CD4-positive, alpha-beta memory T cell (primary cell): ENCODE results near the gene SLC39A8. TPM values are rescaled to one million over a fixed set of nuclear protein-coding genes. Genes with fewer than 3 reads are reported as not detected.

ENCODE experiments used
- CTCF ChIA-PET: fragments of 350-600 bp; sonication (Branson Sonifier 250); formaldehyde crosslinking; loops from one replicate; lab custom pipeline; 2021; ENCODE audit warnings: inconsistent platforms; ENCODE audit not compliant: partially characterized antibody; lab: Charles Lee
- POLR2A ChIA-PET: fragments of 350-600 bp; sonication (Branson Sonifier 250); formaldehyde crosslinking; loops from one replicate; lab custom pipeline; 2021; ENCODE audit not compliant: partially characterized antibody; lab: Charles Lee
- DNase-seq, 5 donors: peaks; one replicate each; pipeline versions ENCODE4 v3.0.0 to v3.0.0-alpha.2; 2020 to 2022; ENCODE audit warnings: mixed read lengths in 1 of 5
- H3K27ac ChIP-seq: one replicate; pipeline ENCODE4 v1.7.0; 2013; ENCODE audit warnings: low read depth, low read length
- H3K27me3 ChIP-seq: 2 replicates; pipeline ENCODE4 v1.7.0; 2013; ENCODE audit warnings: mild to moderate bottlenecking, low read length, moderate library complexity; ENCODE audit not compliant: insufficient read depth
- H3K36me3 ChIP-seq: 2 replicates; pipeline ENCODE4 v1.7.0; 2013; ENCODE audit warnings: mild to moderate bottlenecking, low read length, moderate library complexity; ENCODE audit not compliant: insufficient read depth
- H3K4me1 ChIP-seq: 2 replicates; pipeline ENCODE4 v1.7.0; 2013; ENCODE audit warnings: mild to moderate bottlenecking, low read length, moderate library complexity; ENCODE audit not compliant: insufficient read depth
- H3K4me3 ChIP-seq, 2 donors: one replicate each; pipeline ENCODE4 v1.7.0; 2013; ENCODE audit warnings: low read length in 2 of 2, mild to moderate bottlenecking in 1 of 2
- H3K9me3 ChIP-seq, 2 donors: one replicate each; pipeline ENCODE4 v1.7.0; 2013; ENCODE audit warnings: low read length in 2 of 2, control low read depth in 1 of 2; ENCODE audit not compliant: control insufficient read depth in 1 of 2
- H3K27ac Mint-ChIP-seq, 7 donors: one replicate each; pipeline ENCODE4 v1.8.0; 2020 to 2021; ENCODE audit warnings: mixed read lengths in 7 of 7, mild to moderate bottlenecking in 6 of 7, inconsistent platforms in 3 of 7, moderate library complexity in 3 of 7
- H3K27me3 Mint-ChIP-seq, 2 donors: one replicate each; pipeline ENCODE4 v1.8.0; 2020 to 2021; ENCODE audit warnings: mixed read lengths in 2 of 2
- H3K36me3 Mint-ChIP-seq, 2 donors: one replicate each; pipeline ENCODE4 v1.8.0; 2020 to 2021; ENCODE audit warnings: mixed read lengths in 2 of 2, inconsistent platforms in 1 of 2, mild to moderate bottlenecking in 1 of 2
- H3K4me1 Mint-ChIP-seq, 4 donors: one replicate each; pipeline ENCODE4 v1.8.0; 2020 to 2021; ENCODE audit warnings: mixed read lengths in 4 of 4, mild to moderate bottlenecking in 1 of 4
- H3K4me3 Mint-ChIP-seq, 8 donors: one replicate each; pipeline ENCODE4 v1.8.0; 2020 to 2021; ENCODE audit warnings: mixed read lengths in 8 of 8, mild to moderate bottlenecking in 7 of 8, moderate library complexity in 6 of 8, inconsistent platforms in 3 of 8
- H3K9me3 Mint-ChIP-seq, 8 donors: one replicate each; pipeline ENCODE4 v1.8.0; 2020 to 2021; ENCODE audit warnings: mixed read lengths in 8 of 8, mild to moderate bottlenecking in 5 of 8, inconsistent platforms in 3 of 8, moderate library complexity in 1 of 8
- intact Hi-C: fragments of 100-400 bp; cut with micrococcal nuclease; formaldehyde crosslinking; loops from one replicate; pipeline ENCODE4 v1.15.1; 2023
- polyA plus RNA-seq, 2 donors: library from polyadenylated mRNA; unstranded; fragments of 300-500 nt; fragmentation: Illumina TruSeq; gene quantifications; one replicate each; pipeline ENCODE4 v1.2.3, GENCODE V29; 2021
- total RNA-seq, 2 experiments: library from RNA; stranded (reverse); gene quantifications; one replicate each; pipeline ENCODE4 v1.2.3, GENCODE V29; 2021

Gene SLC39A8
- total and polyA plus RNA-seq, 4 experiments from 2014 or later, result 24.6 to 112 (median 39.1) TPM

- CTCF ChIA-PET, result no interaction called here
- Histone ChIP-seq H3K9me3 (no peaks in the 10 kb centered on the region), H3K4me3 (peak overlapping the region in 1 of 2 donors; percentile 19)
Observed at GRCh38 chr4:102342404-102343074, 2.7 kb downstream of the SLC39A8 start.

DNA sequence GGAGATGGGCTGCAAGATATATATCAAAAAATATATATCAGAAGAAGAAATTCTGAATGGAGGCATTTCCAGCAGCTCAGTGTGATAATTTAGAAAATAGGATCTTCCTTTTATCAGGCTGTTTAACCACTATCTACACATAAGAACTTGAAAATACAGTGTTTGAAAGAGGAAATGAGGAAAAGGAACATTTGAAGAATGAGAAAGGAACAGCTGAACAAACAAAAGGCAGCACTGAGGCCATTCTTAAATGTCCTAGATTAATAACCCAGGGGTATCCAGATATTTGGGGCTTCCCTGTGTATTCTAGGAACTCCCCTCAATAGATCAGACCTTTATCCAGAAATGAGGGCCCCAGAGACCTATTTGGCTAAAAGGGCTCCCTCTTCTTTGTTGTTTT is 4.1 kb downstream of the SLC39A8 start:
- intact Hi-C loops, result loop anchor here (10.0 kb wide), 2 partner anchors 164 to 854 kb away; partner anchors contain the start of genes CENPE and NFKB1
- DNase-seq, result no peak
- H3K4me3 ChIP-seq, result no peak overlapping the region
- Mint-ChIP-seq H3K27me3 (no peaks in the 10 kb centered on the region), H3K4me1 (peaks cover 36 to 72% (median 54%) of the 10 kb centered on the region in 4 donors), H3K36me3 (peaks cover 9 to 14% of the 10 kb centered on the region in 2 donors), H3K27ac (peak overlapping the region in 1 of 7 donors; percentile 42), H3K9me3 (no peaks in the 10 kb centered on the region), H3K4me3 (peak overlapping the region in 1 of 8 donors; percentile 12)
- no peaks in the 10 kb centered on the region for H3K27me3 ChIP-seq
- H3K27ac ChIP-seq, result no peak overlapping the region
- CTCF ChIA-PET, result no interaction called here
- no peaks in the 10 kb centered on the region for H3K36me3 ChIP-seq
- POLR2A ChIA-PET, result no interaction called here
- peaks cover 44% of the 10 kb centered on the region for H3K4me1 ChIP-seq
- no peaks in the 10 kb centered on the region for H3K9me3 ChIP-seq

More at GRCh38 chr4:102342404-102343074, 2.7 kb downstream of the SLC39A8 start:
- no peaks in the 10 kb centered on the region for H3K27me3 ChIP-seq
- POLR2A ChIA-PET, result interaction anchor here (0.9 kb wide), 1 partner anchor 11 kb away, joined by 3 read pairs; no protein-coding TSS in a partner anchor
- peak overlapping the region in 2 of 7 donors; percentile 13 to 86 for H3K27ac Mint-ChIP-seq
- no peak overlapping the region for H3K27ac ChIP-seq
- peak overlapping the region; percentile 75 to 95 (median 88) for H3K4me3 Mint-ChIP-seq
- DNase-seq, result no peak
- no peaks in the 10 kb centered on the region for H3K27me3 Mint-ChIP-seq
- intact Hi-C loops, result loop anchor here (10.0 kb wide), 2 partner anchors 162 to 852 kb away; partner anchors contain the start of genes CENPE and NFKB1
- H3K4me1 Mint-ChIP-seq, result peaks cover 31 to 72% (median 51%) of the 10 kb centered on the region in 4 donors
- H3K9me3 Mint-ChIP-seq, result peaks cover 0 to 2% (median 0%) of the 10 kb centered on the region in 8 donors
- peaks cover 9 to 12% of the 10 kb centered on the region in 2 donors for H3K36me3 Mint-ChIP-seq
- H3K4me1 ChIP-seq, result peaks cover 47% of the 10 kb centered on the region
- no peaks in the 10 kb centered on the region for H3K36me3 ChIP-seq

- Mint-ChIP-seq H3K36me3 (peaks cover 9 to 17% of the 10 kb centered on the region in 2 donors), H3K4me3 (peak overlapping the region in 1 of 8 donors; percentile 12), H3K27ac (no peak overlapping the region), H3K27me3 (no peaks in the 10 kb centered on the region), H3K4me1 (peaks cover 39 to 77% (median 62%) of the 10 kb centered on the region in 4 donors), H3K9me3 (no peaks in the 10 kb centered on the region)
- POLR2A ChIA-PET, result no interaction called here
- Histone ChIP-seq H3K9me3 (no peaks in the 10 kb centered on the region), H3K4me3 (no peak overlapping the region), H3K4me1 (peaks cover 36% of the 10 kb centered on the region), H3K36me3 (no peaks in the 10 kb centered on the region), H3K27me3 (no peaks in the 10 kb centered on the region), H3K27ac (no peak overlapping the region)
- CTCF ChIA-PET, result no interaction called here
- intact Hi-C loops, result no loop called here
- DNase-seq, result no peak
Observed at GRCh38 chr4:102339018-102339417, 6.3 kb downstream of the SLC39A8 start.

- ChIA-PET POLR2A (no interaction called here), CTCF (no interaction called here)
- H3K9me3 ChIP-seq, result no peaks in the 10 kb centered on the region
- H3K27ac Mint-ChIP-seq, result no peak overlapping the region
- peaks cover 31% of the 10 kb centered on the region for H3K4me1 ChIP-seq
- H3K27me3 Mint-ChIP-seq, result no peaks in the 10 kb centered on the region
- peaks cover 38 to 77% (median 64%) of the 10 kb centered on the region in 4 donors for H3K4me1 Mint-ChIP-seq
- H3K36me3 Mint-ChIP-seq, result peaks cover 6 to 19% of the 10 kb centered on the region in 2 donors
- H3K4me3 Mint-ChIP-seq, result no peak overlapping the region
- no peaks in the 10 kb centered on the region for H3K36me3 ChIP-seq
- H3K4me3 ChIP-seq, result no peak overlapping the region
- H3K9me3 Mint-ChIP-seq, result no peaks in the 10 kb centered on the region
- no peaks in the 10 kb centered on the region for H3K27me3 ChIP-seq
- H3K27ac ChIP-seq, result no peak overlapping the region
- intact Hi-C loops, result no loop called here
- DNase-seq, result no peak
Observed at GRCh38 chr4:102338405-102338804, 6.9 kb downstream of the SLC39A8 start.

- H3K27ac Mint-ChIP-seq, result peak overlapping the region in 1 of 7 donors; percentile 43
- Histone ChIP-seq H3K27me3 (no peaks in the 10 kb centered on the region), H3K4me1 (peaks cover 4% of the 10 kb centered on the region), H3K9me3 (no peaks in the 10 kb centered on the region), H3K36me3 (no peaks in the 10 kb centered on the region), H3K4me3 (no peak overlapping the region), H3K27ac (no peak overlapping the region)
- peaks cover 41 to 76% (median 58%) of the 10 kb centered on the region in 4 donors for H3K4me1 Mint-ChIP-seq
- H3K9me3 Mint-ChIP-seq, result no peaks in the 10 kb centered on the region
- intact Hi-C loops, result no loop called here
- H3K4me3 Mint-ChIP-seq, result no peak overlapping the region
- ChIA-PET POLR2A (interaction anchor here (0.5 kb wide), 1 partner anchor 266 kb away, joined by 3 read pairs; no protein-coding TSS in a partner anchor), CTCF (no interaction called here)
- H3K27me3 Mint-ChIP-seq, result no peaks in the 10 kb centered on the region
- H3K36me3 Mint-ChIP-seq, result peaks cover 9 to 26% of the 10 kb centered on the region in 2 donors
- DNase-seq, result peak in 1 of 5 donors; percentile 3
Observed at GRCh38 chr4:102335616-102336015, 9.7 kb downstream of the SLC39A8 start.

- intact Hi-C loops, result no loop called here
- H3K4me1 ChIP-seq, result peaks cover 4% of the 10 kb centered on the region
- Mint-ChIP-seq H3K27ac (no peak overlapping the region), H3K4me3 (peak overlapping the region in 1 of 8 donors; percentile 4), H3K36me3 (peaks cover 10 to 21% of the 10 kb centered on the region in 2 donors), H3K4me1 (peaks cover 42 to 76% (median 58%) of the 10 kb centered on the region in 4 donors), H3K9me3 (no peaks in the 10 kb centered on the region), H3K27me3 (no peaks in the 10 kb centered on the region)
- no peaks in the 10 kb centered on the region for H3K9me3 ChIP-seq
- H3K27me3 ChIP-seq, result no peaks in the 10 kb centered on the region
- no peak overlapping the region for H3K27ac ChIP-seq
- CTCF ChIA-PET, result no interaction called here
- DNase-seq, result no peak
- H3K4me3 ChIP-seq, result no peak overlapping the region
- no peaks in the 10 kb centered on the region for H3K36me3 ChIP-seq
- POLR2A ChIA-PET, result no interaction called here
Observed at GRCh38 chr4:102334624-102335023, 10.7 kb downstream of the SLC39A8 start.

DNA sequence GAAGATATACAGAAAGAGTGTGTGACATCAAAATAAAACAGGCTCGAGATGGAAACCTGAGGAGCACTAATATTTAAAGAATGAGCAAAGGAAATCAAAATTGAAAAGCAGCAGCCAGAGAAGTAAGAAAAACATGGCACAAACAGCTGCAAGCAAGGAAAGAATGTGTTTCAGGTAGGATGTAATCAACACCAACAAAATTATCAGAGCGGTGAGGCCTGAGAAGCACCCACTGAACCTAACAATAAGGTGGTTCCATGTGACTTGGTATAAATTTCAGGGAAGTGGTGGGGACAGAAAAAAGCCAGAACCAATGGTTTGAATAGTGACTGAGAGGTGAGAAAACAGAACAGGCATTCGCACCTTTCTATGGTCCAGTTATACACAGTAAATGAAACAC is 11.5 kb downstream of the SLC39A8 start:
- H3K27me3 ChIP-seq, result no peaks in the 10 kb centered on the region
- H3K27me3 Mint-ChIP-seq, result no peaks in the 10 kb centered on the region
- no peaks in the 10 kb centered on the region for H3K9me3 Mint-ChIP-seq
- DNase-seq, result no peak
- no peak overlapping the region for H3K4me3 ChIP-seq
- no peaks in the 10 kb centered on the region for H3K9me3 ChIP-seq
- peak overlapping the region in 1 of 8 donors; percentile 8 for H3K4me3 Mint-ChIP-seq
- H3K4me1 Mint-ChIP-seq, result peaks cover 45 to 70% (median 57%) of the 10 kb centered on the region in 4 donors
- H3K27ac Mint-ChIP-seq, result peak overlapping the region in 1 of 7 donors; percentile 28
- H3K27ac ChIP-seq, result no peak overlapping the region
- peaks cover 11 to 17% of the 10 kb centered on the region in 2 donors for H3K36me3 Mint-ChIP-seq
- H3K36me3 ChIP-seq, result no peaks in the 10 kb centered on the region
- POLR2A ChIA-PET, result no interaction called here
- intact Hi-C loops, result no loop called here
- CTCF ChIA-PET, result interaction anchor here (1.2 kb wide), 1 partner anchor 12 kb away, joined by 4 read pairs; no protein-coding TSS in a partner anchor
- H3K4me1 ChIP-seq, result peaks cover 4% of the 10 kb centered on the region
